HFFc6 (cell line): Measurements from ENCODE around the gene METAP1D. TPM values are rescaled to one million over a fixed set of nuclear protein-coding genes. Genes with fewer than 3 reads are reported as not detected.
"Not testable (repeated sequence)": the region's sequence is repeated elsewhere in the genome, so short reads cannot be mapped to it uniquely, and the experiment has no call there.

ENCODE experiments used
- DNase-seq: peaks from one replicate; pipeline ENCODE4 v3.0.0-alpha.2; 2018
- H3K27ac Mint-ChIP-seq: 2 replicates; pipeline ENCODE4 v1.8.0; 2020; ENCODE audit warnings: mild to moderate bottlenecking, mixed read lengths
- H3K27me3 Mint-ChIP-seq: 2 replicates; pipeline ENCODE4 v1.8.0; 2021; ENCODE audit warnings: mild to moderate bottlenecking, moderate library complexity, mixed read lengths; ENCODE audit not compliant: insufficient read depth
- H3K36me3 Mint-ChIP-seq: 2 replicates; pipeline ENCODE4 v1.8.0; 2021; ENCODE audit warnings: low read depth, mixed read lengths
- H3K4me1 Mint-ChIP-seq: 2 replicates; pipeline ENCODE4 v1.8.0; 2020; ENCODE audit warnings: low read depth, mixed read lengths
- H3K4me3 Mint-ChIP-seq: 2 replicates; pipeline ENCODE4 v1.8.0; 2020; ENCODE audit warnings: mild to moderate bottlenecking, moderate library complexity, mixed read lengths
- H3K9me3 Mint-ChIP-seq: 2 replicates; pipeline ENCODE4 v1.8.0; 2020; ENCODE audit warnings: mild to moderate bottlenecking, mixed read lengths
- CTCF ChIP-seq: fragments of 200-600 bp; sonication (generic); IDR thresholded peaks from 2 replicates; pipeline ENCODE4 v1.5.0; 2021; ENCODE audit warnings: antibody characterized with exemption, mild to moderate bottlenecking
- total RNA-seq, 6 experiments: library from RNA; stranded (reverse); fragmentation: NEBNext Ultra II Directional; extraction: Animal tissue kit (Norgen Biotek cat#: 25700); gene quantifications; 2 replicates in 1 of 6; 3 replicates in 5 of 6; pipeline ENCODE4 v1.2.3, GENCODE V29; 2021

Gene METAP1D
- total RNA-seq, 6 experiments from 2014 or later: 5.3 to 7.5 (median 6.2) TPM

GRCh38 chr2:171972329-171972982 is 27.3 kb upstream of the METAP1D start:
- H3K27me3 Mint-ChIP-seq: no peaks in the 10 kb centered on the region

GRCh38 chr2:171979103-171979502 is 20.6 kb upstream of the METAP1D start:
- no peak overlapping the region for H3K4me3 Mint-ChIP-seq
- no peaks in the 10 kb centered on the region for H3K9me3 Mint-ChIP-seq
- H3K27me3 Mint-ChIP-seq: no peaks in the 10 kb centered on the region; the same call in 1 of the 2 replicates
- no peaks in the 10 kb centered on the region for H3K4me1 Mint-ChIP-seq
- H3K36me3 Mint-ChIP-seq: peaks cover 40% of the 10 kb centered on the region
- no peak for TF ChIP-seq CTCF
- DNase-seq: no peak
- H3K27ac Mint-ChIP-seq: no peak overlapping the region

More at GRCh38 chr2:171972329-171972982, 27.3 kb upstream of the METAP1D start:
- Mint-ChIP-seq H3K4me3 (no peak overlapping the region), H3K4me1 (peaks cover 6% of the 10 kb centered on the region; the same call in 1 of the 2 replicates), H3K9me3 (no peaks in the 10 kb centered on the region), H3K27ac (no peak overlapping the region), H3K36me3 (peaks cover 30% of the 10 kb centered on the region)
- DNase-seq: no peak
- no peak for TF ChIP-seq CTCF

GRCh38 chr2:171983924-171984323 is 15.8 kb upstream of the METAP1D start:
- DNase-seq, H3K27ac Mint-ChIP-seq, H3K9me3 Mint-ChIP-seq, H3K27me3 Mint-ChIP-seq, H3K4me3 Mint-ChIP-seq: not testable (repeated sequence)
- Mint-ChIP-seq H3K4me1 (peaks cover 15% of the 10 kb centered on the region; the same call in 1 of the 2 replicates), H3K36me3 (peaks cover 22% of the 10 kb centered on the region)

- Mint-ChIP-seq H3K9me3 (no peaks in the 10 kb centered on the region), H3K36me3 (peaks cover 13% of the 10 kb centered on the region), H3K27ac (no peak overlapping the region; the same call in 1 of the 2 replicates), H3K4me1 (peaks cover 15% of the 10 kb centered on the region; the same call in 1 of the 2 replicates), H3K27me3 (no peaks in the 10 kb centered on the region), H3K4me3 (no peak overlapping the region)
- DNase-seq: peak; percentile 70
- no peak for TF ChIP-seq CTCF
Observed at GRCh38 chr2:171985076-171985475, 14.7 kb upstream of the METAP1D start.

- no peaks in the 10 kb centered on the region for H3K9me3 Mint-ChIP-seq
- H3K36me3 Mint-ChIP-seq: peaks cover 13% of the 10 kb centered on the region
- TF ChIP-seq CTCF: no peak
- H3K4me3 Mint-ChIP-seq: no peak overlapping the region
- DNase-seq: no peak
- H3K27ac Mint-ChIP-seq: no peak overlapping the region
- H3K4me1 Mint-ChIP-seq: peaks cover 15% of the 10 kb centered on the region; the same call in 1 of the 2 replicates
- no peaks in the 10 kb centered on the region for H3K27me3 Mint-ChIP-seq
Observed at GRCh38 chr2:171986778-171987177, 13.0 kb upstream of the METAP1D start.

GRCh38 chr2:171991027-171991426 is 8.7 kb upstream of the METAP1D start:
- no peak for DNase-seq
- Mint-ChIP-seq H3K4me1 (peaks cover 18% of the 10 kb centered on the region), H3K36me3 (no peaks in the 10 kb centered on the region), H3K9me3 (no peaks in the 10 kb centered on the region), H3K4me3 (no peak overlapping the region), H3K27me3 (no peaks in the 10 kb centered on the region), H3K27ac (no peak overlapping the region)
- TF ChIP-seq CTCF: no peak
